Superior temporal gyrus (tissue), 1 donor: ENCODE measurements around the gene DDIT4L.
"Not testable (repeated sequence)": the region's sequence is repeated elsewhere in the genome, so short reads cannot be mapped to it uniquely, and the experiment has no call there.

ENCODE experiments used
- DNase-seq: peaks from one replicate; pipeline ENCODE4 v3.0.0-alpha.2; 2016; ENCODE audit errors: extremely low spot score

DDIT4L gene

DNA sequence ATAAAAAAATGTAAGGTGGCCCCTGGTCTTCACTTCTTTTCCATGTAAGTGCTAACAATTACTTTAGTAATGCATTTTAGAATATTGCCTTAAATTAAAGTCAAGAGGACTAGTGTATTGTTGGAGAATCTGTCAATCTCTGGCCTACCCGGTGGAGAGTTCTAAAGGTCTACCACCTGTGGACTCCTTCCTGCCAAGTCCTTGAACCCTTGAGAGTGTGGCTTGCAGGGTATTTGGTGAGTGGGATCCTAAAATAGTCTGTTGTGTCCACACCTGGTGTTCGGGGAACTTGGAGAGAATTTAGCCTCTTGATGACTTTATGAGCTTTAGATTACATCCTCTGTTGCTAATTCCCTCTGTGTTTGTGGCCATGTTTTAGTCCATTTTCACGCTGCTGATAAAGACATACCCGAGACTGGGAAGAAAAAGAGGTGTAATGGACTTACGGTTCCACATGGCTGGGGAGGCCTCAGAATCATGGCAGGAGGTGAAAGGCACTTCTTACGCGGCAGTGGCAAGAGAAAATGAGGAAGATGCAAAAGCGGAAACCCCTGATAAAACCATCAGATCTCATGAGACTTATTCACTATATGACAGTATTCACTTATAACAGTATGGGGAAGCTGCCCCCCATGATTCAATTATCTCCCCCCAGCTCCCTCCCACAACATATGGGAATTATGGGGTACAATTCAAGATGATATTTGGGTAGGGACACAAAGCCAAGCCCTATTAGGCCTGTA lies 23.8 kb downstream of the DDIT4L start:
- no peak for DNase-seq

DNA sequence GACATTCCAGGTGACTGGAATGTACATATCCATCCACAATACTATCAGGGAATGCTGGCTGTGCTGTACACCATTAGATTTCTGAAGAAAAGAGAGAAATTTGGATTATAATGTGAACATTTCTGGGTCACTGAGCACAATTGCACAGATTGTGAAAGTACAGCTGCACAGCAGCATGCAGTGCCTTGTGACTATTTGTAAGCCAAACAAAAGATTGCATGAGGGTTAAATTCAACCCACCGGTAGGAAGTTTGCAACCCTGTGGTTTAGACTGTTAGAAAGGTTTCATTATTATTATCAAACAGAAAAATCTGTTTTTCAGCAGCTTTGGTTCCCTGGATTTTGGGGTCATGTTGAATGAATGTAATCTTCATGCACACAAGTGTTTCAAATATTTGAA lies 24.5 kb downstream of the DDIT4L start:
- no peak for DNase-seq

DNA sequence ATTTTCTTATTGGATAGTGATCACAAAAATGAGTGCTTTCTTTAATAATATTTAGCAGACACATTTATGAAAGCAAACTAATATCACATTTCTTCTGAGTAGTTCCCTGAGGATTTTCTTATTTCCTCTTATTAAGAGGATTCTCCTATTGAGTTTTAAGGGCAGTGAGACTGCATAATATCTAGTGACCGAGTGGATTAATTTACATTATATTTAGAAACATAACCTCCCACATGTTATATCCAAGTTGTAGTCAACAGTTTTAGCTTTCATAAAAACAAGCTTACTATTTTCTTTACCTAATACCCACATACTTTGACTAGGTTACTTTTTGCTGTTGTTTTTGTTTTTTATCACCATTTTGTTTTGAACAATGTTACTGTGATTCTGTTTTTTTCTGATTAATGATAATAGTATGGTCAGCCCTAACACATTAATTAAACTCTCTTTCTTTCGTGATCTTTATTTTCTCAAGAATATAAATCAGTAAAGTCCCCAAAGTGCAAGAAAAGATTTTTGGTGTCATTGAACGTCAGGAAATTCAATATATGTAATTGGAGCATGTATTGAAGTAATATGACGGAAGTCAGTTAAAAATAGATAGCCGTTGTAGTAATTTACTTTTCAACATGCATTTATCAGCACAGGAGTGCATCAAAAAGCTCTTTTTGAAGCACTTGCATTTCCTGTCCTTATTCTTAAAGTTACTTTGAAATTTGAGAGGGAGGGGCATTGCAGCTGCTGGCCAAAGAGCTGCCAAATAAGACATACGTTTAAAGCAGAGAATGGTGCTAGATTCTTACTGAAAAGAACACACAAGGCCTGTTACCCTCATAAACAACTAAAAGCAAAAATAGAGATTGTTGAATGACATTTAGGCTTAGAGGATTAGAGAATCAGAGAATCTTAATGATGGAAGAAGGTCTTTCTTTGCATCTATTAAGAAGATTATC lies 25.2 kb downstream of the DDIT4L start:
- no peak for DNase-seq

DNA sequence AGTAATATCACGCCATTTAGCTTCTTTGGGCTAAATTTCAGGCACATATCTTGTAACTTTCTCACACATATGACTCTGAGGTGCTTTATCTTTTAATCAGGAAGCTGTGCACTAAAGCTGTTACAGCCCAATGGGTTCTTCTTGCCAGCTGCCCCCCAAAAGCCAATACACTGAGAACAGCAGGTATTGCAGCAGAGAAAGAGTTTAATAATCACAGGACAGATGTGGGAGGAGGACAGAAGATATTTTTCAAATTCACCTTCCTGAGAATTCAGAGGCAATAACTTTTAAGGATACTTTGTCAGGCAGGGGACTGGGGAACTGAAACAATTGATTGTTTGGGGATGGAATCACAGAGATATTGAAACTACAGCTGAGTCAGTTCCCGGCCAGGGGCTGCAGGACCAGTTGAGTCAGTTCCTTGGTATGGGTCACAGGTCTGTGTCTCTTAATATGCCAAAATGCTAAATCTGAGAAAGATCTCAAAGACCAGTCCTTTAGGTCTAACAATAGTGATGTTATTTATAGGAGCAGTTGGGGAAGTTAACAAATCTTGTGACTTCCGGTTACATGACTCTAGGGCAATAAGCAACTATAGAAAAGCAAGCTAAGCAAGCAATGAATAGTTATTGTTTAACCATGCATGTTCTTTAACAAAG lies 28.1 kb downstream of the DDIT4L start:
- no peak for DNase-seq

DNA sequence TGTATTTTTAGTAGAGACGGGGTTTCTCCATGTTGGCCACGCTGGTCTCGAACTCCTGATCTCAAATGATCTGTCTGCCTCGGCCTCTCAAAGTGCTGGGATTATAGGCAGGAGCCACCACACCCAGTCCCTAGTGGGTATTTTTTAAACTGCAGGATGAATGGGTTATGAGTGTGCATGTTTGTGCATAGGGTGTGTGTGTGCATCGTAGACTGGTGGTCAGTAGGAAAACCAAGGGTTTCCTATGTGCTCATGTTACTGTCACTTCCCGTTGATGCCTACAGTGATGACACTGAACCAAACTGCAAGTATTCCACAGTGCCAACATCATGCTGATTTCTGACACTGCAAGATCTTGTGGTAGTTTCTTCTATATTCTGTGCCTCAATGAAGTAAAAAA lies 41.1 kb downstream of the DDIT4L start:
- no peak for DNase-seq

GRCh38 chr4:100147684-100148083 lies 42.6 kb downstream of the DDIT4L start:
- no peak for DNase-seq

DNA sequence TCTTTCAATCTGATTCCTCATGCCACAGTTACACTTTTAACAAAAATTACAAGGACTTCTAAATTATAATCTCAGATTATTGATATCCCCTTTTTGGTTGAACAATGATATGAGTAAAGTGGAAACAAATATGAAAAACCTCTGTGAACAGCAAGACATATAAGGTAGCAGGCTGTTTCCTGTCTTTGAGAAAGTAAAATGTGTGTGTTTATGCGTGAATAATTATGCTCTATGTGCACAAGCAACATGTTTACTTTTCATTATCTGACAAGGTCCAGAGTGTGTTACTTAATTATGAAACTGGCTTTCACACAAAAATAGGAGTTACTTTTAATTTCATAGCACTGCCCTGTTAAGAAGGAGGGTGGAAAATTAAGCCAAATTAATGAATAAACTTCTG lies 43.1 kb downstream of the DDIT4L start:
- DNase-seq, result no peak

GRCh38 chr4:100146756-100147155 lies 43.5 kb downstream of the DDIT4L start:
- no peak for DNase-seq

- DNase-seq, result not testable (repeated sequence)
Observed at GRCh38 chr4:100137320-100137719, 52.9 kb downstream of the DDIT4L start.
